22Rv1 (cell line): ENCODE data around the gene ABLIM2.

Source experiments
- ZFX ChIP-seq: fragments of 450-650 bp; IDR thresholded peaks from 2 replicates; pipeline ENCODE4 v1.6.1; 2017; ENCODE audit warnings: antibody characterized with exemption, borderline replicate concordance
- TF ChIP-seq, protein P1 (sequence below): fragments of 450-650 bp; IDR thresholded peaks from 2 replicates; pipeline ENCODE4 v1.5.1; 2017; ENCODE audit warnings: mild to moderate bottlenecking

DNA sequence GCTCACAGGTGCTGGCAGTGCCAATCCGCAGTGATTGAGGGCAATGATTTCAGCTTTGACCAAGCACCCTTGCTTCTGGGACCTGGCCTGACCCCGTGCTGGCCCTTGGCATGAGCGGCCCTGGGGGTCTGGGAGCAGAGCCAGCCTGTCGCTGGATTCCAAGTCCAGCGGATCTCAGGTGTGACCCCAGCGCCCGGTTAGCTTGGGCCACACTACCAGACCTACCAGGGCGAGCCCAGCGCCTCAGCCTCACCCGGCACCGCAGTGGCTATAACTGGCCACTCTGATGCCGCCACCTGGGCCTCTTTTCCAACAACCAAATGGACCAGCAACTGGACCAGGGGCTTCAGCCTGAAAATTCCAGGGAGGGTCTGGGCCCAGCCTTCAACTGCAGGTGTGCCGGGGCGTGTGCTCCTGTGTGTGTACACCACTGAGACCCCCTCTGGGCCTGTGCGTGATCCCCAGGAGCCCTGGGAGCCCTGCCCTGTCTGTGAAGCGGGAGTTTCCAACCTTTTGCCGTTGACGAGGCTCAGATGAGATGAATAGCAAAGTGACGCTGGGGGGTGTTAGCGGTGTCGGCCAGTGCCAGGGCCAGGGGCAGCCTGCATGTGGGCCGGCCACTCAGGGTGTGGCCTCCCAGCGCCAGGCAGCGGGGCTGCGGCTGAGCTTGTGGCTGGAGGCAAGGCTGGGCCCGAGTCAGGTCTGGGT, 41.1 kb upstream of the ABLIM2 start:
- TF ChIP-seq, protein P1, sequence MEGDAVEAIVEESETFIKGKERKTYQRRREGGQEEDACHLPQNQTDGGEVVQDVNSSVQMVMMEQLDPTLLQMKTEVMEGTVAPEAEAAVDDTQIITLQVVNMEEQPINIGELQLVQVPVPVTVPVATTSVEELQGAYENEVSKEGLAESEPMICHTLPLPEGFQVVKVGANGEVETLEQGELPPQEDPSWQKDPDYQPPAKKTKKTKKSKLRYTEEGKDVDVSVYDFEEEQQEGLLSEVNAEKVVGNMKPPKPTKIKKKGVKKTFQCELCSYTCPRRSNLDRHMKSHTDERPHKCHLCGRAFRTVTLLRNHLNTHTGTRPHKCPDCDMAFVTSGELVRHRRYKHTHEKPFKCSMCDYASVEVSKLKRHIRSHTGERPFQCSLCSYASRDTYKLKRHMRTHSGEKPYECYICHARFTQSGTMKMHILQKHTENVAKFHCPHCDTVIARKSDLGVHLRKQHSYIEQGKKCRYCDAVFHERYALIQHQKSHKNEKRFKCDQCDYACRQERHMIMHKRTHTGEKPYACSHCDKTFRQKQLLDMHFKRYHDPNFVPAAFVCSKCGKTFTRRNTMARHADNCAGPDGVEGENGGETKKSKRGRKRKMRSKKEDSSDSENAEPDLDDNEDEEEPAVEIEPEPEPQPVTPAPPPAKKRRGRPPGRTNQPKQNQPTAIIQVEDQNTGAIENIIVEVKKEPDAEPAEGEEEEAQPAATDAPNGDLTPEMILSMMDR, result no peak
- no peak for TF ChIP-seq ZFX
